GM12878 (cell line): ENCODE measurements around the gene ZNF616. TPM values are rescaled to one million over a fixed set of nuclear protein-coding genes. Genes with fewer than 3 reads are reported as not detected.

Experiments used
- ATAC-seq: fragments of 200-7000 bp; cut with Tn5 transposase; 3 replicates; pipeline ENCODE4 v1.9.1; 2020; ENCODE audit warnings: mild to moderate bottlenecking, moderate library complexity
- BruUV-seq: library from RNA; stranded (reverse); fragments of 400-500 nt; replicated peaks from 2 replicates; lab custom pipeline; 2021; lab: Mats Ljungman, UMichigan
- CTCF ChIA-PET: fragments of 300-600 bp; sonication (Branson Sonifier 250); formaldehyde crosslinking; extraction: SDS; loops from one replicate; lab custom pipeline; 2021; ENCODE audit warnings: inconsistent platforms; lab: Yijun Ruan, JAX
- POLR2A ChIA-PET: fragments of 350-600 bp; formaldehyde crosslinking; extraction: SDS; loops from one replicate; lab custom pipeline; 2021; ENCODE audit warnings: inconsistent platforms; lab: Charles Lee
- RAD21 ChIA-PET: fragments of 300-600 bp; sonication (Branson Sonifier 250); formaldehyde crosslinking; loops from one replicate; lab custom pipeline; 2023; ENCODE audit warnings: antibody characterized with exemption; ENCODE audit not compliant: unreplicated experiment; lab: Charles Lee
- SMC1A ChIA-PET: fragments of 300-600 bp; sonication (Branson Sonifier 250); formaldehyde crosslinking; loops from one replicate; lab custom pipeline; 2023; ENCODE audit not compliant: unreplicated experiment, uncharacterized antibody; lab: Charles Lee
- DNase-seq: peaks from one replicate; pipeline ENCODE4 v3.0.0-alpha.2; 2011; ENCODE audit warnings: low read depth, low spot score
- FAIRE-seq: peaks from 3 replicates; lab custom pipeline; 2011; peaks lifted over from hg19 to GRCh38; lab: Jason Lieb, UNC
- H2AFZ ChIP-seq: 2 replicates; pipeline ENCODE4 v1.6.0; 2011; ENCODE audit warnings: low read depth, low read length, control low read depth; ENCODE audit not compliant: control insufficient read depth
- H3K27ac ChIP-seq: 2 replicates; pipeline ENCODE4 v1.5.1; 2011; ENCODE audit warnings: control low read depth; ENCODE audit not compliant: control insufficient read depth, insufficient read depth
- H3K27me3 ChIP-seq, 2 experiments: replicated peaks in 1 of 2; 2 replicates each; pipeline versions ENCODE4 v1.6.0 to v1.6.1; 2011; ENCODE audit warnings: low read length in 1 of 2; ENCODE audit not compliant: control insufficient read depth in 2 of 2, insufficient read depth in 2 of 2
- H3K36me3 ChIP-seq, 2 experiments: 2 replicates each; pipeline ENCODE4 v1.5.1; 2011; ENCODE audit warnings: low read length in 1 of 2; ENCODE audit not compliant: control insufficient read depth in 2 of 2, insufficient read depth in 2 of 2
- H3K4me1 ChIP-seq: 2 replicates; pipeline ENCODE4 v1.6.1; 2011; ENCODE audit warnings: mild to moderate bottlenecking, low read length, moderate library complexity, mixed read lengths; ENCODE audit not compliant: control insufficient read depth, insufficient read depth
- H3K4me2 ChIP-seq: 2 replicates; pipeline ENCODE4 v1.6.0; 2011; ENCODE audit warnings: control low read depth; ENCODE audit not compliant: control insufficient read depth, insufficient read depth
- H3K4me3 ChIP-seq: fragments of 200-600 bp; sonication (generic); 2 replicates; pipeline ENCODE4 v1.5.1; 2016
- H3K79me2 ChIP-seq: 2 replicates; pipeline ENCODE4 v1.6.0; 2011; ENCODE audit warnings: low read length; ENCODE audit not compliant: control insufficient read depth, insufficient read depth
- H3K9ac ChIP-seq: 2 replicates; pipeline ENCODE4 v1.8.0; 2011; ENCODE audit warnings: low read length, control low read depth, mixed read lengths; ENCODE audit not compliant: control insufficient read depth, insufficient read depth
- H3K9me3 ChIP-seq: replicated peaks from 3 replicates; pipeline ENCODE4 v1.5.1; 2011; ENCODE audit warnings: mild to moderate bottlenecking, low read length; ENCODE audit not compliant: control insufficient read depth, insufficient read depth
- H4K20me1 ChIP-seq: 2 replicates; pipeline ENCODE4 v1.6.0; 2011; ENCODE audit not compliant: control insufficient read depth, insufficient read depth
- EGR1 ChIP-seq, 2 experiments: IDR thresholded peaks; 1 replicate in 1 of 2; 2 replicates in 1 of 2; pipeline ENCODE4 v1.6.1; 2011 to 2012; ENCODE audit warnings: low read depth in 2 of 2, low read length in 2 of 2, borderline replicate concordance in 1 of 2, mild to moderate bottlenecking in 1 of 2, moderate library complexity in 1 of 2
- FOXM1 ChIP-seq: IDR thresholded peaks from 2 replicates; pipeline ENCODE4 v1.6.1; 2012; ENCODE audit warnings: low read depth, mild to moderate bottlenecking, inconsistent platforms, low read length, moderate library complexity
- HDAC6 ChIP-seq: fragments of 200-600 bp; sonication (generic); IDR thresholded peaks from one replicate; pipeline ENCODE4 v1.8.0; 2017; ENCODE audit warnings: antibody characterized with exemption; ENCODE audit not compliant: unreplicated experiment
- MTA2 ChIP-seq: fragments of 450-650 bp; IDR thresholded peaks from 2 replicates; pipeline ENCODE4 v1.6.1; 2016; ENCODE audit warnings: low read depth, mild to moderate bottlenecking, moderate library complexity
- PRDM15 ChIP-seq: fragments of 450-650 bp; formaldehyde crosslinking; IDR thresholded peaks from 2 replicates; pipeline ENCODE4 v1.4.0; 2020; ENCODE audit warnings: mild to moderate bottlenecking, moderate library complexity
- RUNX3 ChIP-seq: IDR thresholded peaks from 2 replicates; pipeline ENCODE4 v1.6.1; 2012; ENCODE audit warnings: low read length, inconsistent platforms
- SMARCA5 ChIP-seq: fragments of 450-650 bp; IDR thresholded peaks from 2 replicates; pipeline ENCODE4 v1.6.1; 2017; ENCODE audit warnings: mild to moderate bottlenecking
- WRNIP1 ChIP-seq: IDR thresholded peaks from 2 replicates; pipeline ENCODE4 v1.6.1; 2011; ENCODE audit warnings: low read depth, low read length, improper control_type of control experiment, borderline replicate concordance
- WGBS: methylation state at CpG from one replicate; pipeline ENCODE4 v1.1.6; 2016; ENCODE audit warnings: low lambda C conversion rate; ENCODE audit not compliant: insufficient replicate concordance, insufficient coverage; ENCODE audit errors: missing lambda C conversion rate; 5-methylcytosine and 5-hydroxymethylcytosine counted together
- in situ Hi-C: fragments of 300-500 bp; cut with MboI; formaldehyde crosslinking; loops from 9 replicates; pipeline ENCODE4 v1.14.3; 2018; ENCODE audit warnings: mixed read lengths
- intact Hi-C: fragments of 100-400 bp; cut with micrococcal nuclease; formaldehyde crosslinking; loops from one replicate; pipeline ENCODE4 v1.14.2; 2022; ENCODE audit not compliant: unreplicated experiment
- polyA plus RNA-seq, 11 experiments: library from polyadenylated mRNA; depleted of rRNA in 4 of 11; unstranded in 6 of 11; stranded (reverse) in 5 of 11; fragments of >200 nt; fragmentation: Nextera tagmentation in 4 of 11; fragmentation: Illumina TruSeq in 1 of 11; extraction: Ambion mirVana in 4 of 11; extraction: Trizol in 1 of 11; gene quantifications; 1 replicate in 1 of 11; 2 replicates in 10 of 11; pipeline versions ENCODE4 v1.2.1 to v1.2.3, GENCODE V29; 2011 to 2016; ENCODE audit warnings: inconsistent platforms in 2 of 11, missing spikeins in 2 of 11, low read depth in 1 of 11
- total RNA-seq, 4 experiments: library from RNA; depleted of rRNA in 3 of 4; stranded (reverse); fragments of >200 nt in 3 of 4; fragmentation: Illumina TruSeq in 1 of 4; extraction: Trizol in 1 of 4; gene quantifications; 2 replicates each; pipeline versions ENCODE4 v1.2.1 to v1.2.3, GENCODE V29; 2013 to 2021
- TF ChIP-seq, protein P1 (sequence below): fragments of 450-650 bp; IDR thresholded peaks from 2 replicates; pipeline ENCODE4 v1.6.1; 2016; ENCODE audit warnings: mild to moderate bottlenecking
- TF ChIP-seq, protein P2 (sequence below): fragments of 450-650 bp; IDR thresholded peaks from 2 replicates; pipeline ENCODE4 v1.6.1; 2017; ENCODE audit warnings: antibody characterized with exemption, mild to moderate bottlenecking, moderate library complexity
- TF ChIP-seq, protein P3 (sequence below): fragments of 450-650 bp; IDR thresholded peaks from 2 replicates; pipeline ENCODE4 v1.6.1; 2017; ENCODE audit warnings: borderline replicate concordance

Gene ZNF616
- total and polyA plus RNA-seq, 10 of the 15 experiments (the other 5 are each of a cell fraction or from before 2014, with no cell fraction given), result 1.1 to 5.9 (median 3.8) TPM

DNA sequence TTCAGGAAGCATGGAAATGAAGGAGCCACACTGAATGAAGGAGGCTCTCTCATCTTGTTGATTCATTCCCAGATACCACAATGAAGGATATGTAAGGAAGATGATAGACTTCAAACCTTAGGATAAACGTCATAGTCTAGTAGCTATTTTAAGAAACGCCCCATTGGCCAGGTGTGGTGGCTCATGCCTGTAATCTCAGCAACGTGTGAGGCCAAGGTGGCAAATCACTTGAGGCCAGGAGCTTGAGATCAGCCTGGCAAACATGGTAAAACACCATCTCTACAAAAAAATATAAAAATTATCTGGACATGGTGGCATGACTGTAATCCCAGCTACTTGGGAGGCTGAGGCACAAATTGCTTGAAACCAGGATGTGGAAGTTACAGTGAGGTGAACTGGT is 27.1 kb downstream of the ZNF616 start (continued):
- no peak for TF ChIP-seq PRDM15 (CRISPR knock-in tag)
- no peak for TF ChIP-seq RUNX3
- TF ChIP-seq FOXM1, result no peak

GRCh38 chr19:52110780-52111179 is 29.0 kb downstream of the ZNF616 start:
- intact Hi-C loops, result no loop called here
- H4K20me1 ChIP-seq, result no peaks in the 10 kb centered on the region
- ChIA-PET POLR2A (no interaction called here), RAD21 (no interaction called here), CTCF (interaction anchor here (1.6 kb wide), 1 partner anchor 165 kb away, joined by 4 read pairs; no protein-coding TSS in a partner anchor), SMC1A (no interaction called here)
- in situ Hi-C loops, result no loop called here
- peaks cover 31% of the 10 kb centered on the region for H3K9me3 ChIP-seq
- WGBS, result 81% methylated on average over 6 of the region's 6 CpGs
- BruUV-seq, result no TSS peak
- H3K4me1 ChIP-seq, result no peaks in the 10 kb centered on the region
- H3K4me2 ChIP-seq, result no peak overlapping the region
- H3K79me2 ChIP-seq, result no peaks in the 10 kb centered on the region
- DNase-seq (no peak), ATAC-seq (no peak), FAIRE-seq (no peak)
- H3K27me3 ChIP-seq, result no peaks in the 10 kb centered on the region
- H3K4me3 ChIP-seq, result no peak overlapping the region
- H3K9ac ChIP-seq, result no peak overlapping the region
- no peak overlapping the region for H3K27ac ChIP-seq
- H2AFZ ChIP-seq, result no peak overlapping the region
- H3K36me3 ChIP-seq, result no peaks in the 10 kb centered on the region; a peak in 1 of 4 replicates
- TF ChIP-seq, protein P1, sequence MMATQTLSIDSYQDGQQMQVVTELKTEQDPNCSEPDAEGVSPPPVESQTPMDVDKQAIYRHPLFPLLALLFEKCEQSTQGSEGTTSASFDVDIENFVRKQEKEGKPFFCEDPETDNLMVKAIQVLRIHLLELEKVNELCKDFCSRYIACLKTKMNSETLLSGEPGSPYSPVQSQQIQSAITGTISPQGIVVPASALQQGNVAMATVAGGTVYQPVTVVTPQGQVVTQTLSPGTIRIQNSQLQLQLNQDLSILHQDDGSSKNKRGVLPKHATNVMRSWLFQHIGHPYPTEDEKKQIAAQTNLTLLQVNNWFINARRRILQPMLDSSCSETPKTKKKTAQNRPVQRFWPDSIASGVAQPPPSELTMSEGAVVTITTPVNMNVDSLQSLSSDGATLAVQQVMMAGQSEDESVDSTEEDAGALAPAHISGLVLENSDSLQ, result no peak
- TF ChIP-seq, protein P2, sequence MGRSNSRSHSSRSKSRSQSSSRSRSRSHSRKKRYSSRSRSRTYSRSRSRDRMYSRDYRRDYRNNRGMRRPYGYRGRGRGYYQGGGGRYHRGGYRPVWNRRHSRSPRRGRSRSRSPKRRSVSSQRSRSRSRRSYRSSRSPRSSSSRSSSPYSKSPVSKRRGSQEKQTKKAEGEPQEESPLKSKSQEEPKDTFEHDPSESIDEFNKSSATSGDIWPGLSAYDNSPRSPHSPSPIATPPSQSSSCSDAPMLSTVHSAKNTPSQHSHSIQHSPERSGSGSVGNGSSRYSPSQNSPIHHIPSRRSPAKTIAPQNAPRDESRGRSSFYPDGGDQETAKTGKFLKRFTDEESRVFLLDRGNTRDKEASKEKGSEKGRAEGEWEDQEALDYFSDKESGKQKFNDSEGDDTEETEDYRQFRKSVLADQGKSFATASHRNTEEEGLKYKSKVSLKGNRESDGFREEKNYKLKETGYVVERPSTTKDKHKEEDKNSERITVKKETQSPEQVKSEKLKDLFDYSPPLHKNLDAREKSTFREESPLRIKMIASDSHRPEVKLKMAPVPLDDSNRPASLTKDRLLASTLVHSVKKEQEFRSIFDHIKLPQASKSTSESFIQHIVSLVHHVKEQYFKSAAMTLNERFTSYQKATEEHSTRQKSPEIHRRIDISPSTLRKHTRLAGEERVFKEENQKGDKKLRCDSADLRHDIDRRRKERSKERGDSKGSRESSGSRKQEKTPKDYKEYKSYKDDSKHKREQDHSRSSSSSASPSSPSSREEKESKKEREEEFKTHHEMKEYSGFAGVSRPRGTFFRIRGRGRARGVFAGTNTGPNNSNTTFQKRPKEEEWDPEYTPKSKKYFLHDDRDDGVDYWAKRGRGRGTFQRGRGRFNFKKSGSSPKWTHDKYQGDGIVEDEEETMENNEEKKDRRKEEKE, result no peak
- TF ChIP-seq EGR1 (IDR thresholded peaks at IDR 0.05; ENCODE audit: borderline replicate concordance in 1 of 2, low read depth in 2 of 2, low read length in 2 of 2) (no peak), HDAC6 (no peak), WRNIP1 (no peak), SMARCA5 (no peak), MTA2 (no peak)
- TF ChIP-seq, protein P3, sequence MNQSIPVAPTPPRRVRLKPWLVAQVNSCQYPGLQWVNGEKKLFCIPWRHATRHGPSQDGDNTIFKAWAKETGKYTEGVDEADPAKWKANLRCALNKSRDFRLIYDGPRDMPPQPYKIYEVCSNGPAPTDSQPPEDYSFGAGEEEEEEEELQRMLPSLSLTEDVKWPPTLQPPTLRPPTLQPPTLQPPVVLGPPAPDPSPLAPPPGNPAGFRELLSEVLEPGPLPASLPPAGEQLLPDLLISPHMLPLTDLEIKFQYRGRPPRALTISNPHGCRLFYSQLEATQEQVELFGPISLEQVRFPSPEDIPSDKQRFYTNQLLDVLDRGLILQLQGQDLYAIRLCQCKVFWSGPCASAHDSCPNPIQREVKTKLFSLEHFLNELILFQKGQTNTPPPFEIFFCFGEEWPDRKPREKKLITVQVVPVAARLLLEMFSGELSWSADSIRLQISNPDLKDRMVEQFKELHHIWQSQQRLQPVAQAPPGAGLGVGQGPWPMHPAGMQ, result no peak
